Transverse colon (tissue), 4 donors: ENCODE data around the gene GZMA.

ENCODE experiments used
- POLR2A ChIP-seq: fragments of 450-650 bp; IDR thresholded peaks from one replicate; pipeline ENCODE4 v1.6.1; 2016; ENCODE audit warnings: antibody characterized with exemption, mild to moderate bottlenecking, moderate library complexity
- POLR2AphosphoS5 ChIP-seq, 3 donors: sonication (generic); formaldehyde crosslinking; IDR thresholded peaks; one replicate each; pipeline ENCODE4 v1.6.1; 2016; ENCODE audit warnings: antibody characterized with exemption in 3 of 3
- TF ChIP-seq, protein P1 (sequence below), 5 experiments: fragments of 200-600 bp in 3 of 5; fragments of 450-650 bp in 2 of 5; sonication (generic) in 3 of 5; IDR thresholded peaks; 1 replicate in 2 of 5; 2 replicates in 3 of 5; pipeline ENCODE4 v1.5.1; 2016 to 2017; ENCODE audit warnings: antibody characterized with exemption in 5 of 5, inconsistent platforms in 3 of 5, mild to moderate bottlenecking in 2 of 5, moderate library complexity in 1 of 5

DNA sequence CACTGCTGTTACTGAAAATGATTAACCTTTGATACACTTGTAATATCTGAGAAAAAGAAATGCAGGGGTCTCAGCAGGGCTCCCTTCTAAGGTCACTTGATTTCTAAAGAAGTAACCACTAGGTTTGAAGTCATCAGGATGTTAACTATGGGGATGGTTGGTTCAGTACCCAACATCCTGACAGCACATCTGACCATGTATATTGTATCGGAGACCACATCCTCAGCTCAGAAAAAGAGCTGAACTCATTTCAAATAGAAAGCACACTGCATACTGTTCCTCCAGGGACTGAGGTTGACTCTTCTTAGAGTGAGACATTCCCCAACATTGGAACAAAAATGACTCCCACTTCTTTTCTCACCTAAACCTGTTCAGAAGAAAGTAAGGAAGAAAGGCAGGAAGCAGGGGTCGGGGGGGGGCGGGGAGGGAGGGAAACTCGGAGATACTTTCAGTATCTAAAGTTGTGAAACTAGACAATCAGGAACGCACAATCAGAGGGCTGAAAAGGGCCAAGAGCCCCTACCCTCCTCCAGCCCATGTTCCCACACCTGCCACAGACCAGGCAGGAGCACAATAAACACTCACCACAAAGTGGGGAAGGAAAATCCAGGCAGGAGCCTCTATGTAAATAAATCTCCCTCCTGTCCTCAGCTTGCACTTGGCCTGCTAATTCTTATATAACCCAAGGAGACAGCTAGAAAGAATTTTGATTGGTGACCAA, 730 bp upstream of the GZMA start:
- TF ChIP-seq, protein P1, sequence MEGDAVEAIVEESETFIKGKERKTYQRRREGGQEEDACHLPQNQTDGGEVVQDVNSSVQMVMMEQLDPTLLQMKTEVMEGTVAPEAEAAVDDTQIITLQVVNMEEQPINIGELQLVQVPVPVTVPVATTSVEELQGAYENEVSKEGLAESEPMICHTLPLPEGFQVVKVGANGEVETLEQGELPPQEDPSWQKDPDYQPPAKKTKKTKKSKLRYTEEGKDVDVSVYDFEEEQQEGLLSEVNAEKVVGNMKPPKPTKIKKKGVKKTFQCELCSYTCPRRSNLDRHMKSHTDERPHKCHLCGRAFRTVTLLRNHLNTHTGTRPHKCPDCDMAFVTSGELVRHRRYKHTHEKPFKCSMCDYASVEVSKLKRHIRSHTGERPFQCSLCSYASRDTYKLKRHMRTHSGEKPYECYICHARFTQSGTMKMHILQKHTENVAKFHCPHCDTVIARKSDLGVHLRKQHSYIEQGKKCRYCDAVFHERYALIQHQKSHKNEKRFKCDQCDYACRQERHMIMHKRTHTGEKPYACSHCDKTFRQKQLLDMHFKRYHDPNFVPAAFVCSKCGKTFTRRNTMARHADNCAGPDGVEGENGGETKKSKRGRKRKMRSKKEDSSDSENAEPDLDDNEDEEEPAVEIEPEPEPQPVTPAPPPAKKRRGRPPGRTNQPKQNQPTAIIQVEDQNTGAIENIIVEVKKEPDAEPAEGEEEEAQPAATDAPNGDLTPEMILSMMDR (IDR thresholded peaks at IDR 0.05): no peak
- TF ChIP-seq POLR2A (no peak), POLR2AphosphoS5 (IDR thresholded peaks at IDR 0.05) (no peak)
